HepG2 (cell line): ENCODE data around the gene CALML4.

ENCODE experiments used
- BCL6 ChIP-seq: IDR thresholded peaks from 2 replicates; pipeline ENCODE4 v1.6.1; 2016; ENCODE audit warnings: missing genetic modification reagents, missing compliant biosample characterization
- BHLHE40 ChIP-seq: IDR thresholded peaks from 2 replicates; pipeline ENCODE4 v1.6.1; 2011; ENCODE audit warnings: low read length, improper control_type of control experiment
- CBX5 ChIP-seq: sonication (generic); formaldehyde crosslinking; IDR thresholded peaks from 2 replicates; pipeline ENCODE4 v1.4.0; 2020; ENCODE audit warnings: missing genetic modification reagents, borderline replicate concordance
- HNRNPLL ChIP-seq: fragments of 200-400 bp; formaldehyde crosslinking; IDR thresholded peaks from 2 replicates; pipeline ENCODE4 v1.6.1; 2017; ENCODE audit warnings: mild to moderate bottlenecking, low read depth, low read length; ENCODE audit not compliant: poor library complexity, severe bottlenecking
- MXI1 ChIP-seq: IDR thresholded peaks from 3 replicates; pipeline ENCODE4 v1.6.1; 2012; ENCODE audit warnings: low read depth, low read length, inconsistent platforms, borderline replicate concordance
- NR2F2 ChIP-seq: IDR thresholded peaks from 2 replicates; pipeline ENCODE4 v1.6.1; 2012; ENCODE audit warnings: low read depth, inconsistent platforms, borderline replicate concordance
- RFXAP ChIP-seq: sonication (generic); formaldehyde crosslinking; IDR thresholded peaks from 2 replicates; pipeline ENCODE4 v1.4.0; 2020; ENCODE audit warnings: missing genetic modification reagents, borderline replicate concordance
- ZNF18 ChIP-seq: sonication (generic); formaldehyde crosslinking; IDR thresholded peaks from 2 replicates; pipeline ENCODE4 v1.8.0; 2022; ENCODE audit warnings: mild to moderate bottlenecking, missing genetic modification reagents; ENCODE audit not compliant: insufficient replicate concordance
- ZNF687 ChIP-seq: sonication (generic); formaldehyde crosslinking; IDR thresholded peaks from 2 replicates; pipeline ENCODE4 v1.5.1; 2020; ENCODE audit warnings: mild to moderate bottlenecking, missing genetic modification reagents, moderate library complexity

GRCh38 chr15:68241088-68241935 is 36.2 kb upstream of the CALML4 start:
- no peak for TF ChIP-seq RFXAP (CRISPR knock-in tag)
- TF ChIP-seq MXI1, result no peak
- TF ChIP-seq ZNF687 (CRISPR knock-in tag), result no peak
- TF ChIP-seq NR2F2, result no peak
- TF ChIP-seq CBX5 (CRISPR knock-in tag), result no peak
- TF ChIP-seq HNRNPLL, result no peak
- no peak for TF ChIP-seq BCL6 (CRISPR knock-in tag)
- TF ChIP-seq BHLHE40, result no peak
- TF ChIP-seq ZNF18, result no peak
